Neuronal stem cell (in vitro differentiated cells): ENCODE data around the gene SARDH.

Experiments used
- DNase-seq: peaks from one replicate; pipeline ENCODE4 v3.0.0-alpha.2; 2013; ENCODE audit warnings: low spot score
- H2AFZ ChIP-seq: one replicate; pipeline ENCODE4 v1.6.1; 2013; ENCODE audit warnings: mild to moderate bottlenecking, low read length, inconsistent platforms
- H2AK5ac ChIP-seq: 2 replicates; pipeline ENCODE4 v1.6.1; 2013; ENCODE audit warnings: low read depth, mild to moderate bottlenecking, inconsistent platforms, low read length, moderate library complexity, mixed read lengths
- H2BK120ac ChIP-seq: 2 replicates; pipeline ENCODE4 v1.6.1; 2013; ENCODE audit warnings: low read depth, mild to moderate bottlenecking, inconsistent platforms, low read length, moderate library complexity, mixed read lengths
- H2BK12ac ChIP-seq: one replicate; pipeline ENCODE4 v1.6.1; 2013; ENCODE audit warnings: low read length, inconsistent platforms
- H2BK15ac ChIP-seq: 2 replicates; pipeline ENCODE4 v1.6.1; 2013; ENCODE audit warnings: mild to moderate bottlenecking, low read length, inconsistent platforms, mixed read lengths
- H2BK5ac ChIP-seq: one replicate; pipeline ENCODE4 v1.6.1; 2013; ENCODE audit warnings: inconsistent platforms, mild to moderate bottlenecking, low read length, moderate library complexity
- H3K14ac ChIP-seq: one replicate; pipeline ENCODE4 v1.6.1; 2013; ENCODE audit warnings: low read length, inconsistent platforms
- H3K18ac ChIP-seq: 2 replicates; pipeline ENCODE4 v1.6.1; 2013; ENCODE audit warnings: low read length, inconsistent platforms
- H3K23ac ChIP-seq: 2 replicates; pipeline ENCODE4 v1.6.1; 2013; ENCODE audit warnings: low read depth, mild to moderate bottlenecking, mixed read lengths, low read length, inconsistent platforms; ENCODE audit not compliant: poor library complexity
- H3K27ac ChIP-seq: replicated peaks from 3 replicates; pipeline ENCODE4 v1.5.1; 2013; ENCODE audit warnings: low read length, inconsistent platforms
- H3K27me3 ChIP-seq, 3 experiments: 2 replicates each; pipeline ENCODE4 v1.6.1; 2013; ENCODE audit warnings: low read length in 3 of 3, mild to moderate bottlenecking in 2 of 3, inconsistent platforms in 1 of 3, low read depth in 1 of 3, mixed read lengths in 1 of 3, moderate library complexity in 1 of 3; ENCODE audit not compliant: control insufficient read depth in 3 of 3, insufficient read depth in 3 of 3
- H3K36me3 ChIP-seq, 2 donors: replicated peaks in 1 of 2; 2 replicates each; pipeline ENCODE4 v1.6.1; 2013; ENCODE audit warnings: low read length in 2 of 2; ENCODE audit not compliant: control insufficient read depth in 2 of 2, insufficient read depth in 2 of 2
- H3K4ac ChIP-seq: 2 replicates; pipeline ENCODE4 v1.6.1; 2013; ENCODE audit warnings: inconsistent platforms, mild to moderate bottlenecking, low read length, moderate library complexity
- H3K4me1 ChIP-seq, 2 donors: 1 replicate in 1 of 2; 2 replicates in 1 of 2; pipeline ENCODE4 v1.6.1; 2013; ENCODE audit warnings: low read length in 2 of 2, low read depth in 1 of 2; ENCODE audit not compliant: control insufficient read depth in 2 of 2, insufficient read depth in 1 of 2
- H3K4me2 ChIP-seq: one replicate; pipeline ENCODE4 v1.6.1; 2013; ENCODE audit warnings: mild to moderate bottlenecking, low read length, inconsistent platforms; ENCODE audit not compliant: insufficient read depth, poor library complexity, severe bottlenecking
- H3K4me3 ChIP-seq, 2 donors: 2 replicates each; pipeline ENCODE4 v1.5.1; 2013; ENCODE audit warnings: low read length in 2 of 2, mild to moderate bottlenecking in 2 of 2, inconsistent platforms in 1 of 2, moderate library complexity in 1 of 2
- H3K79me1 ChIP-seq: one replicate; pipeline ENCODE4 v1.6.1; 2013; ENCODE audit warnings: low read depth, mild to moderate bottlenecking, inconsistent platforms, low read length, moderate library complexity
- H3K9ac ChIP-seq: one replicate; pipeline ENCODE4 v1.6.1; 2013; ENCODE audit warnings: mild to moderate bottlenecking, low read depth, low read length, inconsistent platforms; ENCODE audit not compliant: poor library complexity
- H3K9me3 ChIP-seq, 2 donors: replicated peaks in 1 of 2; 2 replicates each; pipeline versions ENCODE3 to v1.6.1; 2013; ENCODE audit warnings: low read length in 2 of 2, mild to moderate bottlenecking in 2 of 2, inconsistent platforms in 1 of 2, low read depth in 1 of 2, mixed read lengths in 1 of 2, moderate library complexity in 1 of 2; ENCODE audit not compliant: control insufficient read depth in 2 of 2, insufficient read depth in 1 of 2
- H4K8ac ChIP-seq: one replicate; pipeline ENCODE4 v1.6.1; 2013; ENCODE audit warnings: low read depth, mild to moderate bottlenecking, inconsistent platforms, low read length, moderate library complexity
- H4K91ac ChIP-seq: one replicate; pipeline ENCODE4 v1.6.1; 2013; ENCODE audit warnings: low read length, low read depth, mild to moderate bottlenecking, inconsistent platforms; ENCODE audit not compliant: poor library complexity
- WGBS, 2 donors: extraction: QIAGEN DNeasy Blood & Tissue Kit; methylation state at CpG; one replicate each; pipeline ENCODE4 v1.1.7; 2013; ENCODE audit warnings: missing lambda C conversion rate in 2 of 2, mixed read lengths in 1 of 2; ENCODE audit not compliant: insufficient read length in 2 of 2, insufficient replicate concordance in 1 of 2; ENCODE audit errors: extremely low coverage in 2 of 2; 5-methylcytosine and 5-hydroxymethylcytosine counted together

Gene SARDH

DNA sequence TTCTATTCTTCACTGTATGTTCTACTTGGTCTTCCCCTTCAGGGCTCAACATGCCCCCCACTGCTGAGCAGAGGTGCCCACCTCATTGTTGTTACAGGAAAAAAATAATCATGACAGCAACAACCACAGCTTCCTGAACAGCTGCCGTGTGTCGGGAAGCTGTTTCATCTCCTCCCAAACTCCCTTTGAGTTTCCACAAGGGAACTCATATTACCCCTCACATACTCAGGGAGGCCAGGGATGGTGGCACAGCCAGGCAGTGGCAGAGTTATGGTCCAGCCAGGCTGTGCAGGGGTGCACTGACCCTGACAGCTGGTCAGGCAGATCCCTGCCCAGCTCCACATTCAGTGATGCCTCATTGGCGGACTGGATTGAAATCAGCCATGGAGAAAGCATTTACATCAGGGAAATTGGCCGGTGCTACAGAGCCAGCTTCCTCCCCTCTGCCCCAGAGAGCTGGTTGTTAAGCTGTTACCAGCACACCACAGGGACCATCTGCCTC lies 37.3 kb downstream of the SARDH start:
- no peak overlapping the region for H2AK5ac ChIP-seq
- H3K14ac ChIP-seq, result no peak overlapping the region
- H3K18ac ChIP-seq, result peak overlapping the region; percentile 11
- H3K23ac ChIP-seq, result no peak overlapping the region
- H2BK15ac ChIP-seq, result no peak overlapping the region
- no peak overlapping the region for H3K4ac ChIP-seq
- no peaks in the 10 kb centered on the region for H3K79me1 ChIP-seq
- no peaks in the 10 kb centered on the region for H3K36me3 ChIP-seq
- no peaks in the 10 kb centered on the region for H3K27me3 ChIP-seq
- no peak overlapping the region for H3K27ac ChIP-seq
- no peak overlapping the region for H2BK12ac ChIP-seq
- H2BK5ac ChIP-seq, result no peak overlapping the region
- no peak overlapping the region for H4K91ac ChIP-seq
- no peak overlapping the region for H2BK120ac ChIP-seq
- no peak for DNase-seq
- H3K4me3 ChIP-seq, result no peak overlapping the region
- WGBS, 2 donors, result no CpG with 5 or more reads among the region's 4 CpGs
- H2AFZ ChIP-seq, result no peak overlapping the region
- H3K9ac ChIP-seq, result no peak overlapping the region
- peaks cover 5 to 14% of the 10 kb centered on the region in 2 donors for H3K4me1 ChIP-seq
- no peak overlapping the region for H3K4me2 ChIP-seq
- no peaks in the 10 kb centered on the region for H3K9me3 ChIP-seq
- H4K8ac ChIP-seq, result no peak overlapping the region

DNA sequence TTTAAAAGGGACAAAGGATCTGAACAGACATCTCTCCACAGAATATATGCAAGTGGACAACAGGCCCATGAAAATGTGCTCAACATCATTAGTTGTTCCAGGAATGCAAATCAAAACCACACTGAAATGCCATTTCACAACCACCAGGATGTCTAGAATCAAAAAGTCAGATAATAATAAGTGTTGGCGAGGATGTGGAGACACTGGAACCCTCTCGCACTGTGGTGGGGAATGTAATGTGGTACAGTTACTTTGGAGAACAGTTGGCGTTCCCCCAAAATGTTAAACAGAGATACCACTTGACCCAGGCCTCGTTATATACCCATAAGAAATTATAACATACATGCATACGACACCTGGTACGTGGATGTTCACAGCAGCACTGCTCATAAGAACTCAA lies 38.6 kb downstream of the SARDH start:
- no peak overlapping the region for H2BK120ac ChIP-seq
- H3K79me1 ChIP-seq, result no peaks in the 10 kb centered on the region
- H3K4ac ChIP-seq, result no peak overlapping the region
- H2AK5ac ChIP-seq, result no peak overlapping the region
- H4K91ac ChIP-seq, result no peak overlapping the region
- H3K4me3 ChIP-seq, result no peak overlapping the region
- no peak overlapping the region for H4K8ac ChIP-seq
- H3K9ac ChIP-seq, result no peak overlapping the region
- H3K23ac ChIP-seq, result no peak overlapping the region
- no peak for DNase-seq
- H2BK12ac ChIP-seq, result no peak overlapping the region
- no peak overlapping the region for H2BK5ac ChIP-seq
- H3K27me3 ChIP-seq, result no peaks in the 10 kb centered on the region
- H3K4me1 ChIP-seq, result peaks cover 5 to 14% of the 10 kb centered on the region in 2 donors
- no peak overlapping the region for H3K18ac ChIP-seq
- no peak overlapping the region for H2BK15ac ChIP-seq
- no peaks in the 10 kb centered on the region for H3K9me3 ChIP-seq
- no peak overlapping the region for H2AFZ ChIP-seq
- no peaks in the 10 kb centered on the region for H3K36me3 ChIP-seq
- no peak overlapping the region for H3K27ac ChIP-seq
- WGBS, 2 donors, result no CpG with 5 or more reads among the region's 6 CpGs
- no peak overlapping the region for H3K4me2 ChIP-seq
- no peak overlapping the region for H3K14ac ChIP-seq

DNA sequence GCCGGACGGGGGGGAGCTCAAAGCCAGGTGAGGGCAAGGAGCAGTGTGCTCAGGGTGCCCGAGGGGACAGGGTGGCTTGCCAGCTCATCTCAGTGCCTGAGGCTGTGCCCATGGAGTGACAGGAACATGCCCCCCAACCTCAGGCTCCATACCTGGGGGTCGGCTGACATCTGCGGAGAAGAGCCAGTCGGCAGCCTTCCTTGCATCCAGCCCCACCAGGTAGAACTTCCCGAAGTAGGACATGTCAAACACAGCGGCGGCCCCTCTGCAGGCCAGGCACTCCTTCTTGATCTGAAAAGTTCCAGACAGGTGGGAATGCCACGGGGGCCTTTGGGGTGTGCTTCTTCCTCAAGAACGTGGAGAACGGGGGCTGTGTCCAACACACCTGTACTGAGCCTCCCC lies 42.1 kb downstream of the SARDH start:
- Histone ChIP-seq H3K4me3 (no peak overlapping the region), H4K91ac (no peak overlapping the region), H2BK5ac (no peak overlapping the region), H3K79me1 (peaks cover 3% of the 10 kb centered on the region), H3K4me2 (no peak overlapping the region), H2BK120ac (no peak overlapping the region), H3K4me1 (peaks cover 5 to 9% of the 10 kb centered on the region in 2 donors), H3K9me3 (no peaks in the 10 kb centered on the region), H3K27ac (no peak overlapping the region), H2AFZ (no peak overlapping the region), H3K18ac (no peak overlapping the region), H3K27me3 (no peaks in the 10 kb centered on the region), H3K36me3 (no peaks in the 10 kb centered on the region), H2BK12ac (no peak overlapping the region), H2AK5ac (no peak overlapping the region), H3K9ac (no peak overlapping the region), H2BK15ac (no peak overlapping the region), H3K14ac (no peak overlapping the region), H4K8ac (no peak overlapping the region), H3K4ac (no peak overlapping the region), H3K23ac (peak overlapping the region; percentile 34)
- no peak for DNase-seq
- WGBS, 2 donors, result no CpG with 5 or more reads among the region's 12 CpGs

DNA sequence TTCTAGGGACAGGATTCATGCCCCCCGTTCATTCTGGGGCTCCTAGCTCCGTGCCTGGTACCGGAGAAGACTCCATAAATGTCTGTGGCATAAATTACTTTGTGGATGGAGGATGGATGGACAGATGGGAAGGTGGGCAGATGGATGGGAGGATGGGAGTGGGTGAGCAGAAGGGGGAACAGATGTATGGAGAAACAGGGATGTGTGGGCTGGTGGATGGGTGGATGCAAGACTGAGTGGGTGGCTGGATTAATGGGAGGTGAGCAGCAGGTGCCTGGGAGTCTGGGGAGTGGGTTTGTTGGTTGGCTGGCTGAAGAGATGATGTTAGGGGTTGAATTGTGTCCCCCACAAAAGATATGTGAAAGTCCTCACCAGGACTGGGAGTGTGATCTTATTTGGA lies 43.5 kb downstream of the SARDH start:
- Histone ChIP-seq H3K9me3 (no peaks in the 10 kb centered on the region), H3K27me3 (no peaks in the 10 kb centered on the region), H3K36me3 (no peaks in the 10 kb centered on the region), H2BK5ac (no peak overlapping the region), H2BK120ac (no peak overlapping the region), H3K23ac (no peak overlapping the region), H3K9ac (no peak overlapping the region), H3K4ac (no peak overlapping the region), H3K4me1 (peaks cover 5 to 13% of the 10 kb centered on the region in 2 donors), H3K4me2 (no peak overlapping the region), H3K14ac (no peak overlapping the region), H3K79me1 (peaks cover 3% of the 10 kb centered on the region), H4K91ac (no peak overlapping the region), H3K18ac (no peak overlapping the region), H2AK5ac (no peak overlapping the region), H3K4me3 (no peak overlapping the region), H2AFZ (no peak overlapping the region), H3K27ac (no peak overlapping the region), H4K8ac (no peak overlapping the region), H2BK15ac (no peak overlapping the region), H2BK12ac (no peak overlapping the region)
- WGBS, 2 donors, result no CpG with 5 or more reads among the region's 3 CpGs
- DNase-seq, result no peak
